T-helper 2 cell treated with Interferon-gamma antibody and Interleukin-4, amounts not matched to agents 5 μg/mL and 100 μg/mL, for 36 hours (primary cell): ENCODE data around the gene CYLC1.

ENCODE experiments used
- DNase-seq: peaks from one replicate; pipeline ENCODE4 v3.0.0; 2021; ENCODE audit warnings: low spot score
- H3K27ac Mint-ChIP-seq: one replicate; pipeline ENCODE4 v1.8.0; 2021; ENCODE audit warnings: mild to moderate bottlenecking, mixed read lengths
- H3K27me3 Mint-ChIP-seq: one replicate; pipeline ENCODE4 v1.8.0; 2021; ENCODE audit warnings: low read depth, mixed read lengths
- H3K36me3 Mint-ChIP-seq: one replicate; pipeline ENCODE4 v1.8.0; 2021; ENCODE audit warnings: low read depth, mixed read lengths
- H3K4me1 Mint-ChIP-seq: one replicate; pipeline ENCODE4 v1.8.0; 2021; ENCODE audit warnings: low read depth, mixed read lengths
- H3K4me3 Mint-ChIP-seq: one replicate; pipeline ENCODE4 v1.8.0; 2022; ENCODE audit warnings: mild to moderate bottlenecking, moderate library complexity, mixed read lengths
- H3K9me3 Mint-ChIP-seq: one replicate; pipeline ENCODE4 v1.8.0; 2021; ENCODE audit warnings: mixed read lengths

The CYLC1 gene, protein sequence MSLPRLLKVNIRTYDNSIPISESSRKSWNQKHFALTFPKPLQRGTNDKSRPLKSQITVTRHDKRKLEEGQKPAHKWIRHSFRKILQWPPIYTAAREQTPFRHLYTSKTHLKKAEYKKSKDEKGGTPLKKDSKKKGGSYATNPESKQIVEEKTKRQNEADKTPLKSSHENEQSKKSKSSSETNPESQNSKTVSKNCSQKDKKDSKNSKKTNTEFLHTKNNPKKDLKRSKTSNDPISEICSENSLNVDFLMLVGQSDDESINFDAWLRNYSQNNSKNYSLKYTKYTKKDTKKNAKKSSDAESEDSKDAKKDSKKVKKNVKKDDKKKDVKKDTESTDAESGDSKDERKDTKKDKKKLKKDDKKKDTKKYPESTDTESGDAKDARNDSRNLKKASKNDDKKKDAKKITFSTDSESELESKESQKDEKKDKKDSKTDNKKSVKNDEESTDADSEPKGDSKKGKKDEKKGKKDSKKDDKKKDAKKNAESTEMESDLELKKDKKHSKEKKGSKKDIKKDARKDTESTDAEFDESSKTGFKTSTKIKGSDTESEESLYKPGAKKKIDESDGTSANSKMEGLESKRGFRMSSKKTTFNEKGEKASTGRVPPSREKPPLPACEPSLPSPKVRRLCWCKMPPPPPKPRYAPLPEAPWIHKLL

DNA sequence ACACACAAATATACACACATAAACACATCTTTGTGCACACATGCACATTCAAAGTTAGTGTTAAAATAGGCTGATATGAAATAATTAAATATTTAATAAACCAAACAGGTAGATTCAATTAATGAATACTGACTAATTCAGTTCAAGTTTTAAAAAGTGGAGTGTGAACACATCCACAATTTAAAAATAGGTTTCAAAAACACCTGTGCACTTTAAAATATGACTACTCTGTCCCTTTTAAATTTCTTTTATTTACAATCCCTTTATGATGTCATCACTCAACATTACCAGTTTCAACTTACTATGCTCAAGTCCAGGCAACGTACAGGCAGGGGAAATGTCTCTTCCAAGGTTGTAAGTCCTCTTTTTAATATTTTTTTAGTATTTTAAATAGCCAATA lies at the start of gene CYLC1:
Gene CYLC1, plus strand, starts transcription at position 301 of the 400 bp plus-strand sequence. Its CDS starts 37 bp downstream, at position 338.
- no peak for DNase-seq
- no peaks in the 10 kb centered on the region for H3K27me3 Mint-ChIP-seq
- H3K27ac Mint-ChIP-seq, result no peak within 1 kb of the TSS
- no peak within 1 kb of the TSS for H3K4me3 Mint-ChIP-seq
- no peaks in the 10 kb centered on the region for H3K36me3 Mint-ChIP-seq
- no peaks in the 10 kb centered on the region for H3K4me1 Mint-ChIP-seq
- H3K9me3 Mint-ChIP-seq, result peaks cover 3% of the 10 kb centered on the region

DNA sequence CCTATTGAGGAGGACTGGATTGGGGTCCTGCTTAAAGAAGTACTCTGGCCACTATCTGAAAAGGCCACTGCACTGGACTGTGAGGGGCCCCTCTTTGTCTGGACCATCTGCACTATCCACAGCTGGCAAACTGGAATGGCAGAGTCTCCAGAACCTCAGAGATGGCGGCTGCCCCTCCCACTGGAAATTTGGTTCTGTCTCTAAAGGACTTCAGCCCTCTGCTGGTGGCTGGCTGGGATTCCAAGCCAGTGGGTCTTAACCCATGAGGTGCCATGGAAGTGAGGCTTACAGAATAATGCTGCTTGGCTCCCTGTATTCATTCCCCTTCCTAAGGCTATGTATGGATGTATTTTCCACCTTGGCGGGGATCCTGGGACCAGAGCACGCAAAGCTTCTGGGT lies 41.6 kb upstream of the CYLC1 start:
- H3K4me1 Mint-ChIP-seq, result no peaks in the 10 kb centered on the region
- no peaks in the 10 kb centered on the region for H3K36me3 Mint-ChIP-seq
- H3K27ac Mint-ChIP-seq, result no peak overlapping the region
- DNase-seq, result no peak
- H3K27me3 Mint-ChIP-seq, result no peaks in the 10 kb centered on the region
- H3K9me3 Mint-ChIP-seq, result peaks cover 11% of the 10 kb centered on the region
- no peak overlapping the region for H3K4me3 Mint-ChIP-seq

GRCh38 chrX:83829874-83830273 lies 31.1 kb upstream of the CYLC1 start:
- H3K9me3 Mint-ChIP-seq, result no peaks in the 10 kb centered on the region
- H3K4me3 Mint-ChIP-seq, result no peak overlapping the region
- no peak for DNase-seq
- no peak overlapping the region for H3K27ac Mint-ChIP-seq
- no peaks in the 10 kb centered on the region for H3K4me1 Mint-ChIP-seq
- H3K27me3 Mint-ChIP-seq, result no peaks in the 10 kb centered on the region
- H3K36me3 Mint-ChIP-seq, result no peaks in the 10 kb centered on the region

DNA sequence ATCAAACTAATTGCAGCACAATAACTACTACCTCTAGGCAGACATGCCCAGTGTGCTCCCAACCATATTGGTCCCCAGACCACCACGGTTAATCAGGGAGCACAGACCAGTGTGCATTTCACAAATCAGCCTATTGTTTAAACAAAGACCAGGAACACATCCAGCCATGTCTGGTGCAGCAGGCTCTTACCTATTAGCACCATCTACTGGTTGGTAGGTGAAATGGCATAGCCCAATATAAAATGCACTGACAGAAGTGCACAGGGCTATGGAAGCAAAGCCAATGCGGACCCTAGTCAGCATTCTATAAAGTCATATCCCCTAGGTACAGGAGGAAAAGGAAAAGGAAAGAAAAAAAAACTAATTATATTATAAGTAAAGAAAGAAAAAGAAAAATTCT lies 15.5 kb upstream of the CYLC1 start:
- DNase-seq, result no peak
- Mint-ChIP-seq H3K4me1 (no peaks in the 10 kb centered on the region), H3K36me3 (no peaks in the 10 kb centered on the region), H3K27ac (no peak overlapping the region), H3K9me3 (no peaks in the 10 kb centered on the region), H3K27me3 (no peaks in the 10 kb centered on the region), H3K4me3 (no peak overlapping the region)

GRCh38 chrX:83847339-83847738 lies 13.6 kb upstream of the CYLC1 start:
- H3K4me3 Mint-ChIP-seq, result no peak overlapping the region

DNA sequence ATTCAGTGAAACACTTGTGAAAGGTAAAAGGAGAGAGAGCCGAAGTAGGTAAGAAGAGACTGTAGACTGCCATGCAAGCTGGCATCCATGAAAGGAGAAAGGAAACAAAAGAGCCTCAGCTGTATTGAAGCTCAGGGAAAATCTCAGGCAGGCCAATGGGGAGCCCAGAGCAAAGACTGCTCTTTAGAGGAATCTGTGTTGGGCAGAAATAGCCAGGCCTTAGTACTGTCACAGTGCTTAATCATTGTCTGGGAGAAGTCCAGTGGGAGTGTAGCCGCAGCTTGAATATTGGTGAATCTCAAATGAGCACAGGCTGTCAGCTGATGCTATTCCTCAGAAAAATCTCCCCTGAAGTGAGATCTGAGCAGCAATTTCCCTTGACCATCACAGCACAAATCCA lies 27.6 kb downstream of the CYLC1 start:
- Mint-ChIP-seq H3K27ac (no peak overlapping the region), H3K4me1 (no peaks in the 10 kb centered on the region), H3K27me3 (no peaks in the 10 kb centered on the region), H3K9me3 (no peaks in the 10 kb centered on the region), H3K4me3 (no peak overlapping the region), H3K36me3 (no peaks in the 10 kb centered on the region)
- DNase-seq, result no peak

More at GRCh38 chrX:83847339-83847738, 13.6 kb upstream of the CYLC1 start:
- no peaks in the 10 kb centered on the region for H3K36me3 Mint-ChIP-seq
- no peaks in the 10 kb centered on the region for H3K27me3 Mint-ChIP-seq
- H3K27ac Mint-ChIP-seq, result no peak overlapping the region
- DNase-seq, result no peak
- no peaks in the 10 kb centered on the region for H3K9me3 Mint-ChIP-seq
- no peaks in the 10 kb centered on the region for H3K4me1 Mint-ChIP-seq

DNA sequence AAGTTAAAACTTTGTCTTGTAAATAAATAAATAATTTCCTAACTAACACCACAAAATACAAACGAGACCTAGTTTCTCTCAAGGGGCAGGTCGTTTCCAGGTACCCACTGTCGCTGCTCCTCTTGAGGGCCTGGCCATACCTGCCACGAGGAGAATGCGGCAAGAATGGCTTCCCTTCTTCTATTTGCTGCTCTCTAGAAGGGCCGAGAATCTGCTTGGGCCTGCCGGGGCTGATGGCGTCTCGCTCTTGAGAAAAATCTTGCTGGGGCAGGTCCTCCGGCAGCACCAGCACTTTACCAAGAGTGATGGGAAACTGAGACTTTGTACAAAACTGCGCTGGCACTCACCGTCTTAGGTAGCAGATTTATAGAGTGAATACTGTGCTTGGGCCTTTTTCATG lies 31.5 kb downstream of the CYLC1 start:
- no peak for DNase-seq
- Mint-ChIP-seq H3K4me3 (no peak overlapping the region), H3K9me3 (no peaks in the 10 kb centered on the region), H3K4me1 (no peaks in the 10 kb centered on the region), H3K27me3 (no peaks in the 10 kb centered on the region), H3K36me3 (no peaks in the 10 kb centered on the region), H3K27ac (no peak overlapping the region)

DNA sequence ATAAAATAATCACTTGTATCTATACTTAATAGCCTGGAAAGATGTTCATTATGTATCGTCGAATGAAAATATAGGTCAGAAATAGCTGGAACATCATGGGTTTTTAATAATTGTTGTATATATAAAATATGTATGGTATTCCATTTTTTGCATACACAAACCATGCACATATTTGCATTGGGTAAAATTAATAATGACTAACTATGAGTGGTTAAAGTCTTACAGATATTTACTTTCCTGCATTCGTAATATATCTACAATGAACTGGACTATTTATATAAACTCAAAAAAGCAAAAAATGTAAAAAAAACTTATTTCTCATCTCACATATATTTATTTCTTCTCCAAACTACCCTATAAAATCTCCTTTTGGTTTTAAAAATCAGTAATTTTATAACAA lies 46.0 kb downstream of the CYLC1 start:
- H3K4me1 Mint-ChIP-seq, result no peaks in the 10 kb centered on the region
- no peaks in the 10 kb centered on the region for H3K27me3 Mint-ChIP-seq
- H3K36me3 Mint-ChIP-seq, result no peaks in the 10 kb centered on the region
- no peak overlapping the region for H3K27ac Mint-ChIP-seq
- DNase-seq, result no peak
- no peak overlapping the region for H3K4me3 Mint-ChIP-seq
- H3K9me3 Mint-ChIP-seq, result no peaks in the 10 kb centered on the region

GRCh38 chrX:83916525-83916924 lies 55.6 kb downstream of the CYLC1 start:
- H3K27ac Mint-ChIP-seq, result no peak overlapping the region
- no peak overlapping the region for H3K4me3 Mint-ChIP-seq
- peaks cover 4% of the 10 kb centered on the region for H3K9me3 Mint-ChIP-seq
- no peaks in the 10 kb centered on the region for H3K4me1 Mint-ChIP-seq
- DNase-seq, result no peak
- H3K27me3 Mint-ChIP-seq, result no peaks in the 10 kb centered on the region
- no peaks in the 10 kb centered on the region for H3K36me3 Mint-ChIP-seq

DNA sequence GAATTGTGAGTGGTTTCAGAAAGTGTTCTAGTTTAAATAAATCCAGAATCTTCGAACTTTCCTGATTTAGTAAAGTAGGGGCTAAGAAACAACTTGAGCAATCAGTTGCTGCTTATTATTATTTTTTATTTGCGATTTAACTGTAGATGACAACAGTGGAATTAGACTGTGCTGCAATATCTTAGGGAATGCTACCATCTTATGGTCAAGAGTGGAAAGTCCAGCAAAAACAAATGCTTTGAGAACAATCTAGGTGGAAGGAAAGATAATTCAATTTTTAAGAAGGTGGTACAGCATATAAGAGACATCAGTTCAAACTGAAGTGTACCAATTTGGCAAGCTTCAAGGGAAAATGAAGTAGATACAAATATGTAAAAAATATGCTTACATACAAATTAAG lies 73.3 kb downstream of the CYLC1 start:
- Mint-ChIP-seq H3K9me3 (no peaks in the 10 kb centered on the region), H3K27me3 (no peaks in the 10 kb centered on the region), H3K36me3 (no peaks in the 10 kb centered on the region), H3K27ac (no peak overlapping the region), H3K4me3 (no peak overlapping the region), H3K4me1 (no peaks in the 10 kb centered on the region)
- DNase-seq, result no peak
